Mucosa of gallbladder (tissue), 1 donor: ENCODE results near the gene ZNF784. TPM values are rescaled to one million over a fixed set of nuclear protein-coding genes. Genes with fewer than 3 reads are reported as not detected.
"Not testable (repeated sequence)": the region's sequence is repeated elsewhere in the genome, so short reads cannot be mapped to it uniquely, and the experiment has no call there.

Experiments
- DNase-seq: peaks from one replicate; pipeline ENCODE4 v3.0.0-alpha.2; 2020; ENCODE audit warnings: low spot score
- total RNA-seq: library from RNA; stranded (reverse); gene quantifications from one replicate; pipeline ENCODE4 v1.2.1, GENCODE V29; 2021
- donor health status: DM: no; HTN: no; CAD: no.

Gene ZNF784
- total RNA-seq, 1 donor from 2014 or later, result 13.0 TPM

- DNase-seq, result not testable (repeated sequence)
Observed at GRCh38 chr19:55583897-55584296, 40.5 kb downstream of the ZNF784 start.

GRCh38 chr19:55582284-55582683 is 42.1 kb downstream of the ZNF784 start:
- not testable (repeated sequence) for DNase-seq

- no peak for DNase-seq
Observed at GRCh38 chr19:55581823-55582223, 42.5 kb downstream of the ZNF784 start.

- no peak for DNase-seq
Observed at GRCh38 chr19:55581145-55581822, 43.1 kb downstream of the ZNF784 start.

- DNase-seq, result peak; percentile 86
Observed at GRCh38 chr19:55580628-55581144, 43.7 kb downstream of the ZNF784 start, which contains the start of gene ZNF579. ZNF579 (minus strand) TSS chr19:55580848; CDS start chr19:55579639, 1,209 bp downstream.

GRCh38 chr19:55579766-55580621 is 44.4 kb downstream of the ZNF784 start:
- no peak for DNase-seq

GRCh38 chr19:55578761-55579747 is 45.3 kb downstream of the ZNF784 start:
- DNase-seq, result no peak

GRCh38 chr19:55578031-55578760 is 46.2 kb downstream of the ZNF784 start:
- DNase-seq, result no peak

GRCh38 chr19:55576746-55577145 is 47.6 kb downstream of the ZNF784 start:
- no peak for DNase-seq

GRCh38 chr19:55573929-55574328 is 50.4 kb downstream of the ZNF784 start:
- DNase-seq, result not testable (repeated sequence)

Other genes starting within 250 kb of the ZNF784 start
- gene TMEM190, start 247.7 kb downstream of the ZNF784 start, total RNA-seq, result not detected
- gene TMEM238, start 240.3 kb downstream of the ZNF784 start, total RNA-seq, result 39.9 TPM
- gene RPL28, start 238.6 kb downstream of the ZNF784 start, total RNA-seq, result 1,612 TPM
- gene UBE2S, start 216.8 kb downstream of the ZNF784 start, total RNA-seq, result 26.4 TPM
- gene SHISA7, start 181.3 kb downstream of the ZNF784 start, total RNA-seq, result not detected
- gene ISOC2, start 162.9 kb downstream of the ZNF784 start, total RNA-seq, result 53.5 TPM
- gene C19orf85, start 159.8 kb downstream of the ZNF784 start, total RNA-seq, result not detected
- gene ZNF628, start 147.9 kb downstream of the ZNF784 start, total RNA-seq, result 10.7 TPM
- gene NAT14, start 139.4 kb downstream of the ZNF784 start, total RNA-seq, result 23.1 TPM
- 49.7 TPM for gene SSC5D, start 136.1 kb downstream of the ZNF784 start, total RNA-seq
- gene SBK2, start 87.4 kb downstream of the ZNF784 start, total RNA-seq, result not detected
- 0.20 TPM for gene SBK3, start 79.0 kb downstream of the ZNF784 start, total RNA-seq
- 35.0 TPM for gene ZNF579, start 43.7 kb downstream of the ZNF784 start, total RNA-seq
- 22.7 TPM for gene FIZ1, start 25.0 kb downstream of the ZNF784 start, total RNA-seq
- 37.8 TPM for gene ZNF524, start 24.3 kb downstream of the ZNF784 start, total RNA-seq
- 21.6 TPM for gene ZNF865, start 18.9 kb downstream of the ZNF784 start, total RNA-seq
- 47.3 TPM for gene ZNF580, start 16.4 kb upstream of the ZNF784 start, total RNA-seq
- gene ZNF581, start 19.1 kb upstream of the ZNF784 start, total RNA-seq, result 22.2 TPM
- 18.4 TPM for gene CCDC106, start 23.6 kb upstream of the ZNF784 start, total RNA-seq
- 202 TPM for gene U2AF2, start 30.5 kb upstream of the ZNF784 start, total RNA-seq
- gene EPN1, start 50.7 kb upstream of the ZNF784 start, total RNA-seq, result 172 TPM
- gene NLRP9, start 113.8 kb upstream of the ZNF784 start, total RNA-seq, result not detected
- gene RFPL4A, start 134.5 kb upstream of the ZNF784 start, total RNA-seq, result 1.1 TPM
- gene RFPL4AL1, start 144.6 kb upstream of the ZNF784 start, total RNA-seq, result not detected
- gene NLRP11, start 207.4 kb upstream of the ZNF784 start, total RNA-seq, result 0.17 TPM
- gene NLRP4, start 212.0 kb upstream of the ZNF784 start, total RNA-seq, result not detected